H9 (cell line): ENCODE data around the gene SLC16A11. TPM values are rescaled to one million over a fixed set of nuclear protein-coding genes. Genes with fewer than 3 reads are reported as not detected.

Experiments
- DNase-seq: peaks from one replicate; pipeline ENCODE4 v3.0.0-alpha.2; 2017
- H2AFZ ChIP-seq: one replicate; pipeline ENCODE4 v1.6.1; 2013; ENCODE audit warnings: mild to moderate bottlenecking, low read length, control low read depth, moderate library complexity
- H2AK5ac ChIP-seq: 2 replicates; pipeline ENCODE4 v1.6.1; 2013; ENCODE audit warnings: low read length, control low read depth, mixed read lengths; ENCODE audit not compliant: insufficient read length
- H2BK120ac ChIP-seq: one replicate; pipeline ENCODE4 v1.6.1; 2013; ENCODE audit warnings: low read depth, mild to moderate bottlenecking, low read length, control low read depth, inconsistent platforms; ENCODE audit not compliant: poor library complexity, severe bottlenecking
- H2BK12ac ChIP-seq: 2 replicates; pipeline ENCODE4 v1.6.1; 2013; ENCODE audit warnings: low read length, control low read depth, mixed read lengths, low read depth; ENCODE audit not compliant: insufficient read length
- H2BK15ac ChIP-seq: 2 replicates; pipeline ENCODE4 v1.6.1; 2013; ENCODE audit warnings: low read depth, low read length, control low read depth
- H2BK20ac ChIP-seq: one replicate; pipeline ENCODE4 v1.6.1; 2013; ENCODE audit warnings: low read depth, mild to moderate bottlenecking, low read length, control low read depth, inconsistent platforms; ENCODE audit not compliant: poor library complexity, severe bottlenecking
- H2BK5ac ChIP-seq: 2 replicates; pipeline ENCODE4 v1.6.1; 2013; ENCODE audit warnings: low read length, control low read depth, mixed read lengths; ENCODE audit not compliant: insufficient read length
- H3K14ac ChIP-seq: 2 replicates; pipeline ENCODE4 v1.6.1; 2013; ENCODE audit warnings: low read length, control low read depth; ENCODE audit not compliant: insufficient read depth
- H3K18ac ChIP-seq: 2 replicates; pipeline ENCODE4 v1.6.1; 2013; ENCODE audit warnings: low read depth, mild to moderate bottlenecking, mixed read lengths, low read length, control low read depth; ENCODE audit not compliant: insufficient read length
- H3K23ac ChIP-seq: 2 replicates; pipeline ENCODE4 v1.6.1; 2013; ENCODE audit warnings: low read length, control low read depth, mixed read lengths, low read depth; ENCODE audit not compliant: insufficient read length
- H3K23me2 ChIP-seq: 2 replicates; pipeline ENCODE4 v1.6.1; 2013; ENCODE audit warnings: low read depth, mild to moderate bottlenecking, mixed read lengths, low read length, control low read depth; ENCODE audit not compliant: insufficient read length, poor library complexity, severe bottlenecking
- H3K27ac ChIP-seq: 2 replicates; pipeline ENCODE4 v1.5.1; 2013; ENCODE audit warnings: low read length, control low read depth, mixed read lengths, low read depth; ENCODE audit not compliant: insufficient read length
- H3K27me3 ChIP-seq: 2 replicates; pipeline ENCODE4 v1.6.1; 2013; ENCODE audit warnings: low read length, control low read depth, inconsistent platforms; ENCODE audit not compliant: insufficient read depth
- H3K4ac ChIP-seq: 2 replicates; pipeline ENCODE4 v1.6.1; 2013; ENCODE audit warnings: low read depth, mild to moderate bottlenecking, control low read depth, inconsistent platforms, low read length, moderate library complexity
- H3K4me1 ChIP-seq: 2 replicates; pipeline ENCODE4 v1.6.1; 2013; ENCODE audit warnings: low read length, control low read depth, inconsistent platforms; ENCODE audit not compliant: insufficient read depth
- H3K4me2 ChIP-seq: 2 replicates; pipeline ENCODE4 v1.6.1; 2013; ENCODE audit warnings: low read length, control low read depth, mixed read lengths; ENCODE audit not compliant: insufficient read length, insufficient read depth
- H3K56ac ChIP-seq: 2 replicates; pipeline ENCODE4 v1.6.1; 2013; ENCODE audit warnings: low read depth, mild to moderate bottlenecking, mixed read lengths, low read length, control low read depth; ENCODE audit not compliant: insufficient read length
- H3K79me1 ChIP-seq: 2 replicates; pipeline ENCODE4 v1.6.1; 2013; ENCODE audit warnings: low read depth, mild to moderate bottlenecking, moderate library complexity, low read length, control low read depth, inconsistent platforms; ENCODE audit not compliant: insufficient read depth, poor library complexity, severe bottlenecking
- H3K79me2 ChIP-seq: 2 replicates; pipeline ENCODE4 v1.6.1; 2013; ENCODE audit warnings: low read length, control low read depth, inconsistent platforms; ENCODE audit not compliant: insufficient read depth
- H3K9ac ChIP-seq: 2 replicates; pipeline ENCODE4 v1.6.1; 2013; ENCODE audit warnings: low read length, control low read depth, mixed read lengths; ENCODE audit not compliant: insufficient read length; ENCODE audit errors: extremely low read depth
- H3K9me3 ChIP-seq: one replicate; pipeline ENCODE4 v1.6.1; 2013; ENCODE audit warnings: low read depth, low read length, inconsistent platforms; ENCODE audit not compliant: control insufficient read depth
- H3T11ph ChIP-seq: one replicate; pipeline ENCODE4 v1.6.1; 2013; ENCODE audit warnings: mild to moderate bottlenecking, low read length, control low read depth, inconsistent platforms
- H4K20me1 ChIP-seq: one replicate; pipeline ENCODE4 v1.6.1; 2013; ENCODE audit not compliant: control insufficient read depth, insufficient read length, insufficient read depth
- H4K5ac ChIP-seq: 2 replicates; pipeline ENCODE4 v1.6.1; 2013; ENCODE audit warnings: low read depth, mild to moderate bottlenecking, mixed read lengths, low read length, control low read depth; ENCODE audit not compliant: insufficient read length
- H4K8ac ChIP-seq: replicated peaks from 2 replicates; pipeline ENCODE4 v1.6.1; 2013; ENCODE audit warnings: low read length, control low read depth, mixed read lengths, low read depth; ENCODE audit not compliant: insufficient read length
- H4K91ac ChIP-seq: 2 replicates; pipeline ENCODE4 v1.6.1; 2013; ENCODE audit warnings: low read depth, mild to moderate bottlenecking, moderate library complexity, mixed read lengths, low read length, control low read depth; ENCODE audit not compliant: insufficient read length
- H3K27ac Mint-ChIP-seq, 3 experiments: 2 replicates in 2 of 3; 3 replicates in 1 of 3; pipeline ENCODE4 v1.8.0; 2020 to 2021; ENCODE audit warnings: mixed read lengths in 3 of 3, mild to moderate bottlenecking in 1 of 3, moderate library complexity in 1 of 3
- H3K27me3 Mint-ChIP-seq: 2 replicates; pipeline ENCODE4 v1.8.0; 2021; ENCODE audit warnings: low read depth, mild to moderate bottlenecking, moderate library complexity, mixed read lengths
- H3K36me3 Mint-ChIP-seq, 3 experiments: 2 replicates in 2 of 3; 3 replicates in 1 of 3; pipeline ENCODE4 v1.8.0; 2020 to 2021; ENCODE audit warnings: low read depth in 3 of 3, mixed read lengths in 3 of 3; ENCODE audit not compliant: insufficient read depth in 1 of 3
- H3K4me1 Mint-ChIP-seq, 2 experiments: 2 replicates each; pipeline ENCODE4 v1.8.0; 2020; ENCODE audit warnings: mixed read lengths in 2 of 2
- H3K4me3 Mint-ChIP-seq, 2 experiments: 2 replicates in 1 of 2; 3 replicates in 1 of 2; pipeline ENCODE4 v1.8.0; 2020 to 2021; ENCODE audit warnings: mild to moderate bottlenecking in 2 of 2, mixed read lengths in 2 of 2, moderate library complexity in 1 of 2
- H3K9me3 Mint-ChIP-seq, 2 experiments: 2 replicates in 1 of 2; 3 replicates in 1 of 2; pipeline ENCODE4 v1.8.0; 2020; ENCODE audit warnings: mild to moderate bottlenecking in 2 of 2, mixed read lengths in 2 of 2, moderate library complexity in 1 of 2
- CTCF ChIP-seq: fragments of 200-600 bp; sonication (generic); conservative IDR thresholded peaks from 3 replicates; pipeline ENCODE4 v1.8.0; 2021; ENCODE audit warnings: antibody characterized with exemption, mild to moderate bottlenecking
- WGBS: extraction: QIAGEN DNeasy Blood & Tissue Kit; methylation state at CpG from one replicate; pipeline ENCODE4 v1.1.7; 2013; ENCODE audit warnings: missing lambda C conversion rate, low lambda C conversion rate, mixed read lengths; ENCODE audit not compliant: insufficient read length; ENCODE audit errors: extremely low coverage; 5-methylcytosine and 5-hydroxymethylcytosine counted together
- total RNA-seq: library from RNA; stranded (reverse); gene quantifications from 2 replicates; pipeline ENCODE4 v1.2.1, GENCODE V29; 2021

Gene SLC16A11
- total RNA-seq, 1 experiment from 2014 or later, result 0.13 TPM

GRCh38 chr17:7080456-7081041 lies 36.7 kb upstream of the SLC16A11 start:
- Mint-ChIP-seq H3K36me3 (no peaks in the 10 kb centered on the region), H3K9me3 (peaks cover 0 to 6% of the 10 kb centered on the region in 2 experiments; a peak in 1 of 5 replicates), H3K4me3 (no peak overlapping the region), H3K27ac (no peak overlapping the region), H3K4me1 (0 out of 4 replicates have a peak, but pooled peaks cover 0 to 2% of the 10 kb centered on the region in 2 experiments), H3K27me3 (peaks cover 14% of the 10 kb centered on the region)
- no peak overlapping the region for H3T11ph ChIP-seq
- no peaks in the 10 kb centered on the region for H3K27me3 ChIP-seq
- no peaks in the 10 kb centered on the region for H3K79me1 ChIP-seq
- no peak overlapping the region for H2BK120ac ChIP-seq
- no peak overlapping the region for H3K56ac ChIP-seq
- H2BK5ac ChIP-seq, result no peak overlapping the region
- no peak overlapping the region for H2AK5ac ChIP-seq
- H3K23me2 ChIP-seq, result no peaks in the 10 kb centered on the region
- H3K4ac ChIP-seq, result no peak overlapping the region
- no peak overlapping the region for H3K14ac ChIP-seq
- H3K9me3 ChIP-seq, result no peaks in the 10 kb centered on the region
- H3K18ac ChIP-seq, result no peak overlapping the region
- no peak overlapping the region for H3K23ac ChIP-seq
- H3K27ac ChIP-seq, result no peak overlapping the region
- no peaks in the 10 kb centered on the region for H3K4me1 ChIP-seq
- no CpG with 5 or more reads among the region's 10 CpGs for WGBS
- no peak for DNase-seq
- no peak overlapping the region for H2AFZ ChIP-seq
- TF ChIP-seq CTCF, result no peak
- no peaks in the 10 kb centered on the region for H4K20me1 ChIP-seq
- no peak overlapping the region for H3K9ac ChIP-seq
- no peak overlapping the region for H2BK12ac ChIP-seq
- H3K4me2 ChIP-seq, result no peak overlapping the region
- no peaks in the 10 kb centered on the region for H3K79me2 ChIP-seq
- no peak overlapping the region for H4K5ac ChIP-seq
- no peak overlapping the region for H4K8ac ChIP-seq
- H2BK20ac ChIP-seq, result no peak overlapping the region
- no peak overlapping the region for H2BK15ac ChIP-seq
- H4K91ac ChIP-seq, result no peak overlapping the region
